Right lobe of liver (tissue), 4 donors: ENCODE results near the gene TRMT6.

ENCODE experiments used
- POLR2A ChIP-seq: fragments of 450-650 bp; IDR thresholded peaks from one replicate; pipeline ENCODE4 v1.6.1; 2017; ENCODE audit warnings: antibody characterized with exemption, mild to moderate bottlenecking
- TF ChIP-seq, protein P1 (sequence below), 4 donors: fragments of 200-600 bp in 3 of 4; fragments of 450-650 bp in 1 of 4; IDR thresholded peaks; one replicate each; pipeline versions ENCODE4 v1.5.1 to v1.8.0; 2016 to 2022; ENCODE audit warnings: antibody characterized with exemption in 4 of 4, mild to moderate bottlenecking in 2 of 4
- donor health status: DM: no; HTN: no; CAD: no.
- donor health status: DM: no; HTN: no; CAD: no.
- donor health status: DM: no; HTN: yes; CAD: no.

DNA sequence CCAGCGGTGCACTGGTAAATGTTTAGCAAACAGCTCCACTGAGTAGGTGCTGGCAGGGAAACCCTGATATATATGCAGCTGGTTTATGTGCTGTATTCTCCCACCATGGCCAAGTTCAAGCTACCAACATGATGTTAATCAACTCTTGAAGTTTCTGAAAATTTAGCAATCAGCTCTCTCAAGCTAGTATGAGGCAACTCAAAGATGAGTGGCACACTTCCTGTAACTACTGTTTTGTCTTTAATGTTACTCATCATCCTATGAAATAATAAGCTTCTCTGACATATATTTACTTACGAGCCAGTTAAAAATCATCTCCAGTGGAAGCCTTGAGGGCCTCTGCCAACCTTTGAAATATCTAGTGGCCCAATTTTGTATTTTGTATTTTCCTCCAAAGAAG, 54.7 kb downstream of the TRMT6 start:
- TF ChIP-seq, protein P1, sequence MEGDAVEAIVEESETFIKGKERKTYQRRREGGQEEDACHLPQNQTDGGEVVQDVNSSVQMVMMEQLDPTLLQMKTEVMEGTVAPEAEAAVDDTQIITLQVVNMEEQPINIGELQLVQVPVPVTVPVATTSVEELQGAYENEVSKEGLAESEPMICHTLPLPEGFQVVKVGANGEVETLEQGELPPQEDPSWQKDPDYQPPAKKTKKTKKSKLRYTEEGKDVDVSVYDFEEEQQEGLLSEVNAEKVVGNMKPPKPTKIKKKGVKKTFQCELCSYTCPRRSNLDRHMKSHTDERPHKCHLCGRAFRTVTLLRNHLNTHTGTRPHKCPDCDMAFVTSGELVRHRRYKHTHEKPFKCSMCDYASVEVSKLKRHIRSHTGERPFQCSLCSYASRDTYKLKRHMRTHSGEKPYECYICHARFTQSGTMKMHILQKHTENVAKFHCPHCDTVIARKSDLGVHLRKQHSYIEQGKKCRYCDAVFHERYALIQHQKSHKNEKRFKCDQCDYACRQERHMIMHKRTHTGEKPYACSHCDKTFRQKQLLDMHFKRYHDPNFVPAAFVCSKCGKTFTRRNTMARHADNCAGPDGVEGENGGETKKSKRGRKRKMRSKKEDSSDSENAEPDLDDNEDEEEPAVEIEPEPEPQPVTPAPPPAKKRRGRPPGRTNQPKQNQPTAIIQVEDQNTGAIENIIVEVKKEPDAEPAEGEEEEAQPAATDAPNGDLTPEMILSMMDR (IDR thresholded peaks at IDR 0.05) = no peak
- no peak for TF ChIP-seq POLR2A
